Keratinocyte (primary cell): ENCODE data around the gene PDE11A. TPM values are rescaled to one million over a fixed set of nuclear protein-coding genes. Genes with fewer than 3 reads are reported as not detected.

Experiments used
- DNase-seq: peaks from one replicate; pipeline ENCODE4 v3.0.0-alpha.2; 2011; ENCODE audit warnings: low read depth, missing footprints, low spot score
- FAIRE-seq: peaks from 2 replicates; lab custom pipeline; 2011; peaks lifted over from hg19 to GRCh38; lab: Jason Lieb, UNC
- H2AFZ ChIP-seq: 2 replicates; pipeline ENCODE4 v1.6.0; 2012; ENCODE audit warnings: low read length, control low read depth, inconsistent platforms; ENCODE audit not compliant: control insufficient read depth
- H3K27ac ChIP-seq: 2 replicates; pipeline ENCODE4 v1.5.1; 2011; ENCODE audit warnings: low read length; ENCODE audit not compliant: control insufficient read depth, insufficient read depth
- H3K27me3 ChIP-seq: 3 replicates; pipeline ENCODE4 v1.6.0; 2011; ENCODE audit warnings: low read length; ENCODE audit not compliant: control insufficient read depth, insufficient read depth; ENCODE audit errors: extremely low read depth
- H3K36me3 ChIP-seq, 2 experiments: 2 replicates in 1 of 2; 3 replicates in 1 of 2; pipeline ENCODE4 v1.5.1; 2011; ENCODE audit warnings: low read length in 2 of 2, mild to moderate bottlenecking in 1 of 2; ENCODE audit not compliant: control insufficient read depth in 2 of 2, insufficient read depth in 2 of 2; ENCODE audit errors: extremely low read depth in 1 of 2
- H3K4me1 ChIP-seq: 3 replicates; pipeline ENCODE4 v1.5.1; 2011; ENCODE audit warnings: low read length; ENCODE audit not compliant: control insufficient read depth, insufficient read depth; ENCODE audit errors: extremely low read depth
- H3K4me2 ChIP-seq: 3 replicates; pipeline ENCODE4 v1.6.0; 2011; ENCODE audit warnings: low read depth, low read length; ENCODE audit not compliant: control insufficient read depth, insufficient read depth; ENCODE audit errors: extremely low read depth
- H3K4me3 ChIP-seq, 3 experiments: fragments of 200-600 bp in 1 of 3; sonication (generic) in 1 of 3; 2 replicates in 2 of 3; 3 replicates in 1 of 3; pipeline ENCODE4 v1.5.1; 2011 to 2016; ENCODE audit warnings: low read length in 3 of 3, mild to moderate bottlenecking in 3 of 3, control low read depth in 2 of 3, inconsistent platforms in 1 of 3, low read depth in 1 of 3, mixed read lengths in 1 of 3, mixed run types in 1 of 3, moderate library complexity in 1 of 3; ENCODE audit not compliant: control insufficient read depth in 2 of 3, insufficient read depth in 2 of 3; ENCODE audit errors: extremely low read depth in 1 of 3
- H3K79me2 ChIP-seq: 2 replicates; pipeline ENCODE4 v1.6.0; 2012; ENCODE audit warnings: low read length; ENCODE audit not compliant: control insufficient read depth, insufficient read depth
- H3K9ac ChIP-seq: 3 replicates; pipeline ENCODE4 v1.6.0; 2011; ENCODE audit warnings: low read length; ENCODE audit not compliant: control insufficient read depth, insufficient read depth; ENCODE audit errors: extremely low read depth
- H3K9me1 ChIP-seq: 3 replicates; pipeline ENCODE4 v1.6.0; 2011; ENCODE audit warnings: low read length; ENCODE audit not compliant: control insufficient read depth, insufficient read depth; ENCODE audit errors: extremely low read depth
- H3K9me3 ChIP-seq: 2 replicates; pipeline ENCODE4 v1.5.1; 2012; ENCODE audit warnings: low read depth, low read length; ENCODE audit not compliant: control insufficient read depth
- H4K20me1 ChIP-seq: 3 replicates; pipeline ENCODE4 v1.6.0; 2011; ENCODE audit warnings: low read length; ENCODE audit not compliant: control insufficient read depth, insufficient read depth; ENCODE audit errors: extremely low read depth
- CTCF ChIP-seq, 3 experiments: IDR thresholded peaks in 1 of 3; conservative IDR thresholded peaks in 1 of 3; optimal IDR thresholded peaks in 1 of 3; 2 replicates in 2 of 3; 3 replicates in 1 of 3; pipeline versions ENCODE3 to v1.5.1; 2011; ENCODE audit warnings: low read length in 3 of 3, mild to moderate bottlenecking in 3 of 3, moderate library complexity in 2 of 3, control low read depth in 1 of 3, inconsistent platforms in 1 of 3; ENCODE audit not compliant: insufficient read depth in 2 of 3; ENCODE audit errors: extremely low read depth in 1 of 3
- EZH2 ChIP-seq: IDR thresholded peaks from one replicate; pipeline ENCODE4 v1.6.1; 2012; ENCODE audit warnings: inconsistent platforms, mild to moderate bottlenecking, low read length, moderate library complexity
- dilution Hi-C: fragments of 300-500 bp; cut with MboI; formaldehyde crosslinking; loops from one replicate; pipeline ENCODE4 v1.7.0; 2020; ENCODE audit warnings: low sequenced_read_pairs; ENCODE audit not compliant: extremely low pct_ligation_motif_present
- polyA plus RNA-seq, 5 experiments: library from polyadenylated mRNA; depleted of rRNA in 3 of 5; stranded (reverse) in 3 of 5; stranded (forward) in 1 of 5; unstranded in 1 of 5; fragments of >200 nt; gene quantifications; 1 replicate in 1 of 5; 2 replicates in 3 of 5; 3 replicates in 1 of 5; pipeline versions ENCODE4 v1.2.1 to v1.2.3, GENCODE V29; 2011 to 2012; ENCODE audit warnings: missing spikeins in 2 of 5, low read depth in 1 of 5, low replicate concordance in 1 of 5

The PDE11A gene
- polyA plus RNA-seq, 1 donor (not counting 4 experiments of a cell fraction or from before 2014, with no cell fraction given): 0.01 TPM

GRCh38 chr2:177857538-177857937 is 215.0 kb downstream of the PDE11A start:
- Histone ChIP-seq H3K27me3 (no peaks in the 10 kb centered on the region), H3K4me1 (no peaks in the 10 kb centered on the region), H3K27ac (no peak overlapping the region), H2AFZ (no peak overlapping the region), H3K4me2 (no peak overlapping the region), H3K36me3 (no peaks in the 10 kb centered on the region), H3K79me2 (no peaks in the 10 kb centered on the region), H4K20me1 (no peaks in the 10 kb centered on the region), H3K4me3 (no peak overlapping the region), H3K9ac (no peak overlapping the region), H3K9me3 (no peaks in the 10 kb centered on the region), H3K9me1 (no peaks in the 10 kb centered on the region)
- dilution Hi-C loops: no loop called here
- FAIRE-seq (no peak), DNase-seq (no peak)
- TF ChIP-seq CTCF (optimal IDR thresholded peaks at IDR 0.05 in 1 of 3, IDR thresholded peaks at IDR 0.05 in 1 of 3, conservative IDR thresholded peaks at IDR 0.05 in 1 of 3; ENCODE audit: extremely low read depth in 1 of 3, insufficient read depth in 2 of 3, low read length in 3 of 3) (no peak), EZH2 (no peak)

GRCh38 chr2:177852389-177852788 is 220.2 kb downstream of the PDE11A start:
- H2AFZ ChIP-seq: no peak overlapping the region
- no peak for TF ChIP-seq EZH2
- TF ChIP-seq CTCF (optimal IDR thresholded peaks at IDR 0.05 in 1 of 3, IDR thresholded peaks at IDR 0.05 in 1 of 3, conservative IDR thresholded peaks at IDR 0.05 in 1 of 3; ENCODE audit: extremely low read depth in 1 of 3, insufficient read depth in 2 of 3, low read length in 3 of 3): no peak
- no peak overlapping the region for H3K4me3 ChIP-seq
- no peaks in the 10 kb centered on the region for H3K27me3 ChIP-seq
- dilution Hi-C loops: no loop called here
- no peak overlapping the region for H3K27ac ChIP-seq
- no peaks in the 10 kb centered on the region for H3K4me1 ChIP-seq
- no peak overlapping the region for H3K9ac ChIP-seq
- no peak for DNase-seq
- no peak overlapping the region for H3K4me2 ChIP-seq
- FAIRE-seq: no peak
- no peaks in the 10 kb centered on the region for H4K20me1 ChIP-seq
- no peaks in the 10 kb centered on the region for H3K9me1 ChIP-seq
- H3K9me3 ChIP-seq: no peaks in the 10 kb centered on the region
- H3K79me2 ChIP-seq: no peaks in the 10 kb centered on the region
- H3K36me3 ChIP-seq: no peaks in the 10 kb centered on the region
